ENCODE measurements around the gene STYXL1.

GRCh38 chr7:76074972-76075370, 27.2 kb upstream of the STYXL1 start:
- TF ChIP-seq, protein P1, sequence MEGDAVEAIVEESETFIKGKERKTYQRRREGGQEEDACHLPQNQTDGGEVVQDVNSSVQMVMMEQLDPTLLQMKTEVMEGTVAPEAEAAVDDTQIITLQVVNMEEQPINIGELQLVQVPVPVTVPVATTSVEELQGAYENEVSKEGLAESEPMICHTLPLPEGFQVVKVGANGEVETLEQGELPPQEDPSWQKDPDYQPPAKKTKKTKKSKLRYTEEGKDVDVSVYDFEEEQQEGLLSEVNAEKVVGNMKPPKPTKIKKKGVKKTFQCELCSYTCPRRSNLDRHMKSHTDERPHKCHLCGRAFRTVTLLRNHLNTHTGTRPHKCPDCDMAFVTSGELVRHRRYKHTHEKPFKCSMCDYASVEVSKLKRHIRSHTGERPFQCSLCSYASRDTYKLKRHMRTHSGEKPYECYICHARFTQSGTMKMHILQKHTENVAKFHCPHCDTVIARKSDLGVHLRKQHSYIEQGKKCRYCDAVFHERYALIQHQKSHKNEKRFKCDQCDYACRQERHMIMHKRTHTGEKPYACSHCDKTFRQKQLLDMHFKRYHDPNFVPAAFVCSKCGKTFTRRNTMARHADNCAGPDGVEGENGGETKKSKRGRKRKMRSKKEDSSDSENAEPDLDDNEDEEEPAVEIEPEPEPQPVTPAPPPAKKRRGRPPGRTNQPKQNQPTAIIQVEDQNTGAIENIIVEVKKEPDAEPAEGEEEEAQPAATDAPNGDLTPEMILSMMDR (IDR thresholded peaks at IDR 0.05; ENCODE audit: low read depth, low read length, poor library complexity, severe bottlenecking) = no peak
- TF ChIP-seq EZH2phosphoT487 (IDR thresholded peaks at IDR 0.05; ENCODE audit: borderline replicate concordance, low read length) = no peak
